GM21367 (cell line): Measurements from ENCODE around the gene CHIA.
"Not testable (repeated sequence)": the region's sequence is repeated elsewhere in the genome, so short reads cannot be mapped to it uniquely, and the experiment has no call there.

Source experiments
- ATAC-seq: cut with Tn5 transposase; IDR thresholded peaks from one replicate; pipeline ENCODE4 v1.9.1; 2021; ENCODE audit not compliant: unreplicated experiment

Gene CHIA

GRCh38 chr1:111283838-111284237 is 6.8 kb upstream of the CHIA start:
- no peak for ATAC-seq

GRCh38 chr1:111285879-111286278 is 4.8 kb upstream of the CHIA start:
- no peak for ATAC-seq

DNA sequence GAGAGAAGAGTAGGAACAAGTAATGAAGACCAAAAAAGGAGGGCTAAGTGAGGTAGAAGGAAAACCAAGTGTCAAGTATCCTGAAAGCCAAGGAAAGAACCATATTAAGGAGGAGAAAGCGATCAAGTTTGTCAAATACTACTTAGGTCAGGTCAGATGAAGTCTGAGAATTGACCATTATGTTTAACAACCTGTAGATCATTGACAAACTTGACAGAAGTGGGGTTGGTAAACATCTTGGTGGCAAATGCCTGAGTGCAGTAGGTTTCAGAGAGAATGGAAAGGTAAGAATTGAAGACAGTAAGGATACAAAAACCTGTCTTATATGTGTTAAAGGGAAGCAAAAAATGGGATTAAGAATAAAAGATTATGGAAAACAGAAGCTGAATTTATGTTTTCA is 3.7 kb upstream of the CHIA start:
- ATAC-seq, result no peak

GRCh38 chr1:111289371-111289770 is 1.3 kb upstream of the CHIA start:
- no peak for ATAC-seq

GRCh38 chr1:111290104-111290503 is 547 bp upstream of the CHIA start:
- ATAC-seq, result no peak

DNA sequence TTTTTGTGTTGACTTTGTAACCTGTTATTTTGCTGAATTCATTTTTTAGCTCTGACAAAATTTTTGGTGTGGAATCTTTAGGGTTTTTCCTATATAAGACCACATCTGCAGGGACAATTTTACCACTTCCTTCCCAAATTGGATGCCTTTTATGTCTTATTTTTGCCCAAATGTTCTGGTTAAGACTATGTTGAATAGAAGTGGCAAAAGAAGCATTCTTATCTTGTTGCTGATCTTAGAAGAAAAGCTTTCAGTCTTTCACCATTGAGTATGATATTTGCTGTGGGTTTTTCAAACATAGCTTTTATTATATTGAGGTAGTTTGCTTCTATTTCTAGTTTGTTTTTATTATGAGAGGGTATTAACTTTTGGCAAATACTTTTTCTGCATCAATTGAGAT is 3.7 kb downstream of the CHIA start:
- ATAC-seq, result no peak

DNA sequence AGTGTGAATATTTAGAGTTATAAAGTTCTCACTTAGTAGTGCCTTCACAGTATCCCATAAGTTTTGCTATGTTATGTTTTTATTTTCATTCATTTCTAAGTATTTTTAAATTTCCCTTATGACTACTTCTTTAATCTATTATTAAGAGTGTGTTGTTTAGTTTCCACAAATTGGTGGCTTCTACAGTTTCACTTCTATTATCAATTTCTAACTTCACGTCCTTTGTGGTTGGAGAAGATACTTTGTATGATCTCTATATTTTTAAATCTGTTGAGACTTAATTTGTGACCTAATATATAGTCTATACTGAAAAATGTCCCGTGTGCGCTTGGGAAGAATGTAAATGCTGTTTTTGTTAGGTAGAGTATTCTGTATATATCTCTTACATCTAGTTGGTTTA is 11.7 kb downstream of the CHIA start:
- no peak for ATAC-seq

DNA sequence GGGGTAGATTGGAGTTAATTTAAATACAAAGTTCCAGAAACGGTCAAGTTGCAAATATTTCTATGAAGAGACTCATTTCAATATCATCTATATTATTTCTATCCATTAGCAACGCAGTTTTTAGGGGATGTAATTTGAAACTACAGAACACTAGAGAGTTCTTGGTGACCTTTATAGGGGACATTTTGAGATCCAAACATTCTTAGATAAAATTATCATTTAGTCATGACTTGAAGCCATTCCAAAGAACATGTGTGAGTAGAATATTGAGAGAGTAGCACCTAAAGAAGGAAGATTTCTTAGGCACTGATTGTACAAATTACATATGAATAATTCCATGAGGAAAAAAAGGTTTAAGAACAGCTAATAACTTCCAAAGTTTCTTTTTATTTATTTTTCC is 19.0 kb downstream of the CHIA start:
- no peak for ATAC-seq

- no peak for ATAC-seq
Measured at GRCh38 chr1:111318523-111318922, 27.9 kb downstream of the CHIA start.

GRCh38 chr1:111320066-111320879 is 29.6 kb downstream of the CHIA start:
- ATAC-seq, result no peak

- ATAC-seq, result no peak
Measured at GRCh38 chr1:111323231-111323630, 32.6 kb downstream of the CHIA start.

- no peak for ATAC-seq
Measured at GRCh38 chr1:111332190-111332589, 41.5 kb downstream of the CHIA start.

DNA sequence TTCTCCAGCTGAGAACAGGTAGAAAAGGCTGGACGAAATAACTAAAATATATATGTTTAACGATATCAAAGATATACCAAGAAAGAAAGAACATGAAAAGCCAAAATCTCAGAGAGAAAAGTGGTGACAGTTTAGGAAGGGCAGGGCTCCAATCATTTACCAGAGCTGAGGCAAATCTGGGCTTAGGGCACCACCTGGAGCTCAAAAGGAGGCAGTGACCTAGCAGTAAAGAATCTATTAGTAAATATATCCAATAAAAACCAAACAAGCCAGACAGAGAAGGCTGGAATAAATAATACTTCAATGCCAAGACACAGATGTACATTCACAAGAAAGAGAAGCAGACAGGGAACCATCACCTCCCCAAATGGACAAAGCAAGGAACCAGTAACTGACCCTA is 43.5 kb downstream of the CHIA start:
- no peak for ATAC-seq

DNA sequence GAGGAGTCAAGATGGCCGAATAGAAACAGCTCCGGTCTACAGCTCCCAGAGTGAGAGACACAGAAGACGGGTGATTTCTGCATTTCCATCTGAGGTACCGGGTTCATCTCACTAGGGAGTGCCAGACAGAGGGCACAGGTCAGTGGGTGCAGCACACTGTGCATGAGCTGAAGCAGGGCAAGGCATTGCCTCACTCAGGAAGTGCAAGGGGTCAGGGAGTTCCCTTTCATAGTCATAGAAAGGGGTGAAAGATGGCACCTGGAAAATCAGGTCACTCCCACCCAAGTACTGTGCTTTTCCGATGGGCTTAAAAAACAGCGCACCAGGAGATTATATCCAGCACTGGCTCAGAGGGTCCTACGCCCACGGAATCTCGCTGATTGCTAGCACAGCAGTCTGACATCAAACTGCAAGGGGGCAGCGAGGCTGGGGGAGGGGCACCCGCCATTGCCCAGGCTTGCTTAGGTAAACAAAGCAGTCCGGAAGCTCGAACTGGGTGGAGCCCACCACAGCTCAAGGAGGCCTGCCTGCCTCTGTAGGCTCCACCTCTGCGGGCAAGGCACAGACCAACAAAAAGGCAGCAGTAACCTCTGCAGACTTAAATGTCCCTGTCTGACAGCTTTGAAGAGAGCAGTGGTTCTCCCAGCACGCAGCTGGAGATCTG is 44.7 kb downstream of the CHIA start:
- not testable (repeated sequence) for ATAC-seq

DNA sequence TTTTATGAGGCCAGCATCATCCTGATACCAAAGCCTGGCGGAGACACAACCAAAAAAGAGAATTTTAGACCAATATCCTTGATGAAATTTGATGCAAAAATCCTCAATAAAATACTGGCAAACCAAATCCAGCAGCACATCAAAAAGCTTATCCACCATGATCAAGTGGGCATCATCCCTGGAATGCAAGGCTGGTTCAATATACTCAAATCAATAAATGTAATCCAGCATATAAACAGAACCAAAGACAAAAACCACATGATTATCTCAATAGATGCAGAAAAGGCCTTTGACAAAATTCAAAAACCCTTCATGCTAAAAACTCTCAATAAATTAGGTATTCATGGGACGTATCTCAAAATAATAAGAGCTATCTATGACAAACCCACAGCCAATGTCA is 48.2 kb downstream of the CHIA start:
- not testable (repeated sequence) for ATAC-seq

DNA sequence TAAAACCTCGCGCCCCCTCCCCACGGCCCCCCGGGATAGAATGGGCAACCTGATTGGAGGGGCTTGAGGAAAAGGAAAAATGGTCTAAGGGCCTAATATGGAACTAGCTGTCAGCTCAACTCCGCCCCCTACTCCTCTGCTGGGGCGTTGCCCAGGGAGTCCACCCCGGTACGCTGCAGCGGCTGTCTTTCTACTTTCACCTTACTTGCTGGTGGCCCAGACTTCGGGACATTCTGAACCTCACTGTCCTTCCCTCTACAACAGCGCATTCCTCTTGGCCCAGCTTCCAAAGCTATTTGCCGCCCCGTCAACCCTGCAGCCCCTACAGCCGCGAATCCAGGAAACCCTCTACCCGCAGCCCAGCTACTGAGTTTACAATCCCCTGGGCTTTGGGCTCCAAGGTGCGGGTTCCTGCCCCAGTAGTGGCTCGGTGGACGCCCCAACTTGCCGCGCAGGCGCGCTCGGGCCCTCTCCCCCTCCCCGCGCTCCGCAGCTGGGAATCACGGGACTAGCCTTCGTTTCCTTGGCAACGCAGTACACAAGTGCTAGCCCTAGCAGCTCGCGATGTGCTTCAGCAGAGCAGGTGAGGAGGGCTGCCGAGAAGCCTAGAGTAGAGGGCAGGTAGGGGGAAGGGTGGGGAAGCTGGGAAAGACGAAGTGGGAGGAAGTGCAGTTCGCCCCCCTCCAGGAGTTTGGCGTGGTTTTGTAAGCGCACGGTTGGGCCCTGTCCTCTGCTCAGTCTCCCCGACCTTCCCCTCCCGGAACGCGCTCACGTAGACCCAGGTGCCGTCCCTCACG is 55.6 kb downstream of the CHIA start:
- peak; percentile 82 for ATAC-seq

DNA sequence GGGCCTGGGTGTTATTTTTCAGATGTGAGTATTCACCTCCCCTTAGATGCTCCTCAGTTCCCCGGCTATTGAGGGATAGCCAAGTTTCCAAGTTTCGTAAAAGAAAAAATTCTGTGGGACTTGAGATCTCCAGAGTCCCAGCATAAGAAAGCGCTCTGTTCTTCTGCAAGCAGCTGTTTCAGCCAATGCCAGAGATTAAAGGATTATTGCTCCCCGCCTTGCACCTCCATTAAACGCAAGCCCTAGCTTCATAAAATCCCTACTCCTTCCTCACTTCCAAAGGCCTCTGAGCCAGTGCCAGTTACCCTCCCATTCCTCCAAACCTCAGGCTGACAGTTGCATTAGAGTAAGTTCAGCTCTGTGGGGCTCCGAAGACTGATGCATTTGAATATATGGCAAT is 56.4 kb downstream of the CHIA start:
- ATAC-seq, result no peak

DNA sequence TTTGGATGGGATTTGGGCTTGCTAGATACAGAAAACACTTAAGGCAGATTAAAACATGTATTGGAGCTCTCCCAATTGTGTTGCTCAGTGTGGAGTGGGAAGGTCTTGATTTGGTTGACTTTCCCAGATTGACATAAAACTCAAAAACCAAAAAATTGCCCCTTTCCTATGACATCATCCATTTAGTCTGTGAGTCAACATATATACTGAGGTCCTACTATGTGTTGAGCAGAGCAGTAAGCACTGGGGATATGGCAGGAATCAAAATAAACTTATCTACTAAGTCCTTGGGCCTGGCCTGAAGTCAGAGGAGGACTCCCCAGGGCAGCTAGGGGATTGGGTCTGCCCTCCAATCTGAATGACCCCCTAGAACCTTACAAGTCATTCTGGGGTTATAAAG is 61.0 kb downstream of the CHIA start:
- no peak for ATAC-seq

DNA sequence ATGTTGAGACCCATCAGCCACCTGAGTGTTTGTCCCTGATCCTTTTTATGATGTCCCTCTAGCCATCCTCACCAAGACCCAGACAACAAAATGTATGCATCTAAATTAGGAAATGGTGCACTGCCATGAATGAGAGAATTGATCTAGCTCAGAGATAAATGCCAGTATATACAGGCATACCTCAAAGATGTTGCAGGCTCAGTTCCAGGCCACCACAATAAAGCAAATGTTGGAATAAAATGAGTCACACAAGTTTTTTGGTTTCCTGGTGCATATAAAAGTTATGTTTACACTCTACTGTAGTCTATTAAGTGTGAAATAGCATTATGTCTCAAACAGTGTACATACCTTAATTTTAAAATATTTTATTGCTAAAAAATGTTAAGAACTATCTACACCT is 63.9 kb downstream of the CHIA start:
- ATAC-seq, result no peak

- no peak for ATAC-seq
Measured at GRCh38 chr1:111358964-111359363, 68.3 kb downstream of the CHIA start.

- no peak for ATAC-seq
Measured at GRCh38 chr1:111359376-111359775, 68.7 kb downstream of the CHIA start.

DNA sequence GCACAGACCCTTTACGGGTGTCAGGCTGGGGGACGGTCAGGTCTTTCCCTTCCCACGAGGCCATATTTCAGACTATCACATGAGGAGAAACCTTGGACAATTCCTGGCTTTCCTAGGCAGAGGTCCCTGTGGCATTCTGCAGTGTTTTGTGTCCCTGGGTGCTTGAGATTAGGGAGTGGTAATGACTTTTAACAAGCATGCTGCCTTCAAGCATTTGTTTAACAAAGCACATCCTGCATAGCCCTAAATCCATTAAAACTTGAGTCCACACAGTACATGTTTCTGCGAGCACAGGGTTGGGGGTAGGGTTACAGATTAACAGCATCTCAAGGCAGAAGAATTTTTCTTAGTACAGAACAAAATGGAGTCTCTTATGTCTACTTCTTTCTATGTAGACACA is 69.6 kb downstream of the CHIA start:
- not testable (repeated sequence) for ATAC-seq
